ENCODE measurements around the gene CXCL12.

The CXCL12 gene

GRCh38 chr10:44385026-44385695 is at the start of gene CXCL12:
CXCL12 (minus strand) TSS chr10:44385097; CDS start chr10:44385005, 92 bp downstream.
- DNase-seq (ENCODE audit: low read depth in 3 of 3), result no peak

- no peak for DNase-seq (ENCODE audit: low read depth in 3 of 3)
Measured at GRCh38 chr10:44427479-44427878, 42.6 kb upstream of the CXCL12 start.

- DNase-seq (ENCODE audit: low read depth in 3 of 3), result no peak
Measured at GRCh38 chr10:44427037-44427436, 42.1 kb upstream of the CXCL12 start.

DNA sequence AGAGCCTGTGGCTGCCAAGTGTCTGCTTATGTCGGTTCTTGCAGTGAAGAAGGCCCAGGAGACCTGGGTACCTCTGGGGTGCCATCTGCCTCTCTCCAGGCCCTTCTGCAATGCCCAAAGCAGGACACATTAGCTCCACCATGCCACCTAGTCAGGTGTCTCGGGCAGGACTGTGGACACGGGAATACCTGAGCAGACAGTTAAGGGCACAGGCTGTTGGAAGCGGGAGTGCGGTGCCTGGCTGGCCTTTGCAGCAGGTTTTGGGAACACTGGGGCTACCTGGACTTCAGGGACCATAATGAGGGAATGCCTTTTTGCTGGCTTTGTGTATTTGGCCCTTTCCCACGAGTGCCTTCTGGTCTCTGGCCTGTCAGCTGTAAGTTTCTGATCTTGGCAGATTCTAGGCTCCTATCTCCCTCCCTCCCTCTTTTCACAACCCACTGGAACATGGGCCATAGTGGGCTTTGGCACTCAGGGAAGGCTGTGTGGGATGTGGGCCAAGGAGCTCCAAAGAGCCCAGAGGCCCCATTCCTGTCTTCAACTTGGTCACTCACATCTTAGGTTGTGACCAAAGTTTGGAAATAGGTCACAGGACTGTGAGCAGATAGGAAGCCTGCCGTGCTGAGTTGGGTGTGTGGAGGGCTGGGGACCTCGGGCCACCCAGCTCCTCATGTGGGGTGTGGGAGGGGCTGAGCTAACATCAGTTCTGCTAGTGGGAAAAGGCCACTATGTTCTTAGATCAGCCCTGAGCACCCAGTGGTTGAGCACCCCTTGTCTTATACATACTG is 41.5 kb upstream of the CXCL12 start:
- DNase-seq (ENCODE audit: low read depth in 3 of 3), result no peak

DNA sequence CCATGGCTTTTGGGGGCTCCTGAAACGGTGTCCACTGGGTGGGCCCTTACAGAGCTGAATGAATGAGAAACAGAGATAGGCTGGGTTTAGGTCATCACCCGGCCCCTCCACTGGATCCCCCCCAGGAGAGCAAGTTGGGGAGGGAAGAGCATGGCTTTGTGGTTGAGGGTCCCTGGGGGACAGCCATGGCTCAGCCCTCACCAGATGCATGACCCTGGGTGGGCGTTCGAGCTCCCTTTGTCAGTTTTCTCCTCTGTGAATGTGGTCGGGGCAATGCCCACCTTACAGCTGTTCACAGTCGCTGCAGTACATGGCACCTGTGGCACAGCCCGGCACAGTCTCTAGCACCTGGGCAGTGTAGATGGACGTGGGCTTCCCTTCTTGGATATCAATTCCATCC is 40.6 kb upstream of the CXCL12 start:
- DNase-seq (ENCODE audit: low read depth in 3 of 3), result no peak

DNA sequence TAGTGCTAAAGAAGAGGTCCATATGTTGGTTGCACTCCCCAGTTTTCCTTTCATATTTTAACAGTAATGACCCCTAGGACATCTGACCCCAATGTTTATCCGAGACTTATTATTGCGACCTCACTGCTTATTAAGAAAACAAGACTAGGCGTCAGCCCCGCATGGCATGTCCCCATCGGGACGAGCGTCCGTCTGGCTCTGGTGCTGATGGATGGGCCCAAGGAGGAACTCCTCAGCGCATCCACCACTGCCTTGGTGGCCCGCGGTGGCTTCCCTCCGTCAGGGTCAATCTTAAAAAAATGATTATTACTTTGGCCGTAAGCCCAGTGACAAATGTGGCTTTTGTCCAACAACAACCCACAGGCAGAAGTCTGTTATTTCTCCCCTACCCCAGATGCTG is 40.1 kb upstream of the CXCL12 start:
- no peak for DNase-seq (ENCODE audit: low read depth in 3 of 3)

DNA sequence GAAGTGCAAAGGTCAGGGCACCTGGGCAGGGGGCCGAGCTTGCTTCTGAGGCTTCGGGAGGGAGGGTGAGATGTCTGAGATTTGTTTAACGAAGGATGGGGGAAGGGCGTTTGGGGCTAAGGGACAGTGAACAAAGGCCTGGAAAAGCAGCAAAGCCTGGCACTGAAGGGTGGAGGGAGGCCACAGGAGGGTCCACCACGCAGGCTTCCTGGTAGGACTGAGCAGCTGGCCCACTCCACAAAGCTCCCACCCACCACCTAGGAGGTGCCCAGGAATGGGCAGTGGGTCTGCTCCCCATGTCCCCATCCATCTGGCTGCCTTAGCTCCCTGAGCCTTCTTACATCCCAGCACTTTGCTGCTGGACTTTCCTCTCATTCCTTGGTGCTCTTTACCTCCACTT is 39.4 kb upstream of the CXCL12 start:
- DNase-seq (ENCODE audit: low read depth in 3 of 3), result no peak

GRCh38 chr10:44422570-44423101 is 37.7 kb upstream of the CXCL12 start:
- DNase-seq (ENCODE audit: low read depth in 3 of 3), result no peak

DNA sequence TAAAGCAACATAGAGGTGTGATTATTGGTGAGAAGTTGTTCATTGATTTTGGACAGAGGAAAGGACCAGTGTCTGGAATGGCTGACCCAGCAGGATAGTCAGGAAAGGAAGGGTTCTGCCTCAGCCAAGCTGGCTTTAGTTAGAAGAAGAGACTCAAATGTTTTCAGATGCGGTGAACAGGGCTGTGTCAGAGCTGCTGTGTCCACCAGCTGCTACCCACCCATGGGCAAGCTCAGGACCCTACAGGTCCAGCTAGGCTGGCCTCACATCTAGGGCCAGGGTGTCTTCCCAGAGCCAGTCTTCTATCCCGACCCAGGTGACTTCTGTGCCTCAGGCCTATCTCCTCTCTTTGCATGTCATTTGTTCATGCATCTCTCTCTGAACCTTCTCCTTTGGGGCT is 37.3 kb upstream of the CXCL12 start:
- no peak for DNase-seq (ENCODE audit: low read depth in 3 of 3)

GRCh38 chr10:44419790-44420549 is 35.1 kb upstream of the CXCL12 start:
- no peak for DNase-seq (ENCODE audit: low read depth in 3 of 3)

DNA sequence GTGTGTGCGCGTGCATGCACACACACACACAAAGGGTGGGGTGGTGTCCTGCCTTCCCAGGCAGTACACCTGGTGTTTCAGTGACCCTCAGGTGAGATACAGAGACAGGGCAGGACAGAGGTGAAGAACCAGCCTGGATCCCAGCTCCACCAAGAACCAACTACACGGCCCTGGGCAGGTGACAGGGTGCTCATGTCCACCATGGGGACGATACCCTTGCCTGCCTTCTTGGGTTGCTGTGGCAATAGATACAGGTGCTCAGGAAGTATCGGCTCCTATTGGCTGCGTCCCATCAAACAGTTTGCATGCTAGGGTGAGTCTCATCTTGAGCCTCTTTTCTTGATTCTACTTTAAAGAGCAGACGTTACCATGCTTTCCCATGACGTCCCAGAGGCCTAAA is 33.7 kb upstream of the CXCL12 start:
- no peak for DNase-seq (ENCODE audit: low read depth in 3 of 3)

- no peak for DNase-seq (ENCODE audit: low read depth in 3 of 3)
Measured at GRCh38 chr10:44417761-44418160, 32.9 kb upstream of the CXCL12 start.

GRCh38 chr10:44416936-44417335 is 32.0 kb upstream of the CXCL12 start:
- no peak for DNase-seq (ENCODE audit: low read depth in 3 of 3)

- DNase-seq (ENCODE audit: low read depth in 3 of 3), result no peak
Measured at GRCh38 chr10:44416021-44416771, 31.3 kb upstream of the CXCL12 start.

- DNase-seq (ENCODE audit: low read depth in 3 of 3), result no peak
Measured at GRCh38 chr10:44415121-44415520, 30.2 kb upstream of the CXCL12 start.

GRCh38 chr10:44413416-44413815 is 28.5 kb upstream of the CXCL12 start:
- no peak for DNase-seq (ENCODE audit: low read depth in 3 of 3)

DNA sequence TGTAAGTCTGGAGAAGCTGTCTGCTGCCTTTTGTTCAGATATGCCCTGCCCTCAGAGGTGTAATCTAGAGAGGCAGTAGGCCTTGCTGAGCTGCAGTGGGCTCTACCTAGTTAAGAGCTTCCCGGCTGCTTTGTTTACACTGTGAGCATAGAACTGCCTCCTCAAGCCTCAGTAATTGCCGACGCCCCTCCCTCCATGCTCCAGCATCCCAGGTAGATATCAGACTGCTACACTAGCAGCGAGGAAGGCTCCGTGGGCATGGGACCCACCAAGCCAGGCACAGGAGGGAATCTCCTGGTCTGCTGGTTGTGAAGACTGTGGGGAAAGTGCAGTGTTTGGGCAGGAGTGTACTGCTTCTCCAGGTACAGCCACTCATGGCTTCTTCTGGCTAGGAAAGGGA is 26.4 kb upstream of the CXCL12 start:
- no peak for DNase-seq (ENCODE audit: low read depth in 3 of 3)

- no peak for DNase-seq (ENCODE audit: low read depth in 3 of 3)
Measured at GRCh38 chr10:44404741-44405437, 20.0 kb upstream of the CXCL12 start.

DNA sequence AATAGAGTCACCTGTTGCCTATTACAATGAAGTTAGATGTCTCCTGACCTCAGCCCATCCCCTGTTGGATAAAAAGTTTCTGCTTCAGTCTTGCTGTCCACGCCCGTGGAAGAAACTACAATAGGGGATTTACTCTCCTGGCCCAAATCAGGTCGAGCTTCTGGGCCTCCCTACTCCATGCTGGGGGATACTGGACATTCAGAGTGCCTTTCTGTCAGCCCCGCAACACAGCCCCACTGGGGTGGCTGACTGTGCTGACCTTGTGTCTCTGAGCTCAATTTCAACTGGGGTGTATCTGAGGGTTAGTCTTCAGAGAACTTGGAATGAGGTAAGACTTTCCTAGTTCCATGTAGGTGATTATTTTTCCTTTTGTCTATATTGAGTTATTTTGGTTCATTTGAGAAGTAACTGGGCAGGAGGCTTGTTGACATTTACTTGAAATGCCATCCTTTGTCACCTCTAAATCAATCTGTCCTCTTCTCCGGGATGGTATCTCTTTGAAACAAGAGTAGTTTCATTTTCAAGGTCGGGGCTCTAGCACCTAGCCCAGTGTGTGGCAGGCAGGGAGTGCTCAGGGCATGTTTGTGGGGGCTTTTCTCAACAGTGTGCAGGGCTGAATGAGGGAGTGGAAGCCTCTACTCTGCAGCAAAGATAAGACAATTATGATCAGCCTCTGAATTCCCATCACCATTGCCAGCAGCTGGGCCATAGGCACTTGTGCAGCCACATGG is 17.7 kb upstream of the CXCL12 start:
- DNase-seq (ENCODE audit: low read depth in 3 of 3), result no peak

- no peak for DNase-seq (ENCODE audit: low read depth in 3 of 3)
Measured at GRCh38 chr10:44400541-44400940, 15.6 kb upstream of the CXCL12 start.
